Gastroesophageal sphincter (tissue), 4 donors: ENCODE measurements around the gene RPAP3. TPM values are rescaled to one million over a fixed set of nuclear protein-coding genes. Genes with fewer than 3 reads are reported as not detected.
A peak's percentile ranks its signal among the peaks of the same experiment; 100 is the strongest.

Experiments
- ATAC-seq: fragments of 150-250 bp; one replicate; pipeline ENCODE4 v1.9.1; 2016; ENCODE audit warnings: mild to moderate bottlenecking, moderate library complexity
- H3K27ac ChIP-seq, 4 donors: fragments of 200-600 bp; sonication (generic) in 3 of 4; 1 replicate in 3 of 4; 2 replicates in 1 of 4; pipeline ENCODE4 v1.5.1; 2016 to 2019
- H3K27me3 ChIP-seq: fragments of 200-600 bp; sonication (generic); one replicate; pipeline ENCODE4 v1.5.1; 2019
- H3K36me3 ChIP-seq, 2 donors: fragments of 200-600 bp; sonication (generic); one replicate each; pipeline ENCODE4 v1.5.1; 2019; ENCODE audit warnings: control low read depth in 1 of 2
- H3K4me1 ChIP-seq, 3 donors: fragments of 200-600 bp; sonication (generic); 1 replicate in 2 of 3; 2 replicates in 1 of 3; pipeline ENCODE4 v1.5.1; 2016 to 2019; ENCODE audit warnings: control low read depth in 2 of 3
- H3K4me3 ChIP-seq, 2 donors: fragments of 200-600 bp; sonication (generic); one replicate each; pipeline ENCODE4 v1.5.1; 2019; ENCODE audit warnings: mild to moderate bottlenecking in 1 of 2, moderate library complexity in 1 of 2
- H3K9me3 ChIP-seq, 3 donors: fragments of 200-600 bp; sonication (generic); one replicate each; pipeline ENCODE4 v1.5.1; 2017 to 2019; ENCODE audit warnings: control low read depth in 2 of 3
- EP300 ChIP-seq: sonication (generic); formaldehyde crosslinking; IDR thresholded peaks from one replicate; pipeline ENCODE4 v1.6.1; 2017; ENCODE audit warnings: antibody characterized with exemption, mild to moderate bottlenecking
- POLR2A ChIP-seq, 2 donors: fragments of 450-650 bp; IDR thresholded peaks; one replicate each; pipeline ENCODE4 v1.6.1; 2017; ENCODE audit warnings: antibody characterized with exemption in 2 of 2, mild to moderate bottlenecking in 2 of 2, moderate library complexity in 1 of 2
- POLR2AphosphoS5 ChIP-seq: sonication (generic); formaldehyde crosslinking; IDR thresholded peaks from one replicate; pipeline ENCODE4 v1.6.1; 2017; ENCODE audit warnings: antibody characterized with exemption
- WGBS, 2 donors: methylation state at CpG; one replicate each; pipeline ENCODE4 v1.1.5; 2018; ENCODE audit warnings: low coverage in 1 of 2; 5-methylcytosine and 5-hydroxymethylcytosine counted together
- total RNA-seq, 4 donors: library from RNA; depleted of rRNA; stranded (reverse); fragments of >200 nt; gene quantifications; one replicate each; pipeline ENCODE4 v1.1.0, GENCODE V29; 2016
- TF ChIP-seq, protein P1 (sequence below), 4 experiments: fragments of 200-600 bp in 2 of 4; fragments of 450-650 bp in 2 of 4; sonication (generic) in 1 of 4; IDR thresholded peaks; one replicate each; pipeline ENCODE4 v1.5.1; 2017 to 2019; ENCODE audit warnings: antibody characterized with exemption in 4 of 4, mild to moderate bottlenecking in 2 of 4, moderate library complexity in 2 of 4

The RPAP3 gene
- total RNA-seq, 4 donors from 2014 or later, result 17.0 to 20.0 (median 18.8) TPM

DNA sequence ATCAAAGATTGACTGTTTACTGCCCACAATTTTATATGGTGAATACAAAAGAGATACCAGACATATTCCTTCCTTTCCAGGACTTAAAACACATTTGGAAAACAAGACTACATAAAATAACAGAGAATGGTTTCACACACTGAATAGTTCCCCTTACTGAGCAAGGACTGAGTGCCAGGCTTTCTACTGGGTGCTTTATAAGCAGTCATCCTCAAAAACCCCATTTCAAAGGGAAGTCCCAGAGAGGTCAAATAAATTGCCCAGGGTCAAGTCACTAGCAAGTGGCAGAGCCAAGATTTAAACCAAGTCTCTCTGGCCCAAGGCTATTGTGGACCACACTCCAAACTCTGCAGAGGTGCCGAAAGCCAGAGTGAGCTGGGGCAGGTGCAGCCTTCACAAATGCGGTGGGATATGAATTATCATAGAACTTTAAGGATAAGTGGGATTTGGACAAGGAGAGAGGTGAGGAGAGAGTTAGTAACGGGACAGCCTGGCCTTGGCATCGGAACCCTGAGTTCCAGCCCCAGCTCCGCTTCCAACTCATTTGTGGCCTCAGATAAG lies 9.1 kb upstream of the RPAP3 start:
- Histone ChIP-seq H3K4me1 (peaks cover 8 to 54% (median 32%) of the 10 kb centered on the region in 3 donors), H3K9me3 (no peaks in the 10 kb centered on the region), H3K4me3 (peak overlapping the region in 1 of 2 donors; percentile 29)

DNA sequence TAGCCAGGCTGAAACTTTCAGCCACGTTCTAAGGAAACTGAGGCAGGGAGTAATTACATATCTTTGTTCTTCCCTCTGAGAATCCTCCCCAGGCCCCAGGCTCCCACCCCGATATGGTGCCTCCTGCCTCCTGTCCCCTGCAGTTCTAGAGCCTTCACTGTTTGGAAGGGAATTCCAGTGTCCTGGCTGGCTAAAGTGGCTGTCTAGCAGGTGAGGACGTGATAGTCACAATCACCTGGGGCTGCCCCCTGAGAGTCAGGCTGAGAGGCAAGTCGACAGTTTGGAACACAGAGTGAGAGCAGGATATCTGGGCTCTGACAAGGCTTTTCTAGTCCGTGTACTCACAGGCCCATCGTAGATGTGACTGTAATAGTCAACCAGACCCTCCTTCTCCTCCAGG lies 6.3 kb upstream of the RPAP3 start:
- H3K27ac ChIP-seq, result no peak overlapping the region
- H3K27me3 ChIP-seq, result no peaks in the 10 kb centered on the region
- TF ChIP-seq EP300 (no peak), POLR2AphosphoS5 (no peak), POLR2A (IDR thresholded peaks at IDR 0.05) (no peak)
- TF ChIP-seq, protein P1, sequence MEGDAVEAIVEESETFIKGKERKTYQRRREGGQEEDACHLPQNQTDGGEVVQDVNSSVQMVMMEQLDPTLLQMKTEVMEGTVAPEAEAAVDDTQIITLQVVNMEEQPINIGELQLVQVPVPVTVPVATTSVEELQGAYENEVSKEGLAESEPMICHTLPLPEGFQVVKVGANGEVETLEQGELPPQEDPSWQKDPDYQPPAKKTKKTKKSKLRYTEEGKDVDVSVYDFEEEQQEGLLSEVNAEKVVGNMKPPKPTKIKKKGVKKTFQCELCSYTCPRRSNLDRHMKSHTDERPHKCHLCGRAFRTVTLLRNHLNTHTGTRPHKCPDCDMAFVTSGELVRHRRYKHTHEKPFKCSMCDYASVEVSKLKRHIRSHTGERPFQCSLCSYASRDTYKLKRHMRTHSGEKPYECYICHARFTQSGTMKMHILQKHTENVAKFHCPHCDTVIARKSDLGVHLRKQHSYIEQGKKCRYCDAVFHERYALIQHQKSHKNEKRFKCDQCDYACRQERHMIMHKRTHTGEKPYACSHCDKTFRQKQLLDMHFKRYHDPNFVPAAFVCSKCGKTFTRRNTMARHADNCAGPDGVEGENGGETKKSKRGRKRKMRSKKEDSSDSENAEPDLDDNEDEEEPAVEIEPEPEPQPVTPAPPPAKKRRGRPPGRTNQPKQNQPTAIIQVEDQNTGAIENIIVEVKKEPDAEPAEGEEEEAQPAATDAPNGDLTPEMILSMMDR (IDR thresholded peaks at IDR 0.05), result no peak
- no peaks in the 10 kb centered on the region for H3K9me3 ChIP-seq
- H3K4me1 ChIP-seq, result peaks cover 3 to 35% (median 22%) of the 10 kb centered on the region in 3 donors
- no peak overlapping the region for H3K4me3 ChIP-seq
- no peak for ATAC-seq
- no peaks in the 10 kb centered on the region for H3K36me3 ChIP-seq
- 83% methylated on average over 3 of the region's 6 CpGs; no CpG with 5 or more reads in 1 of the 2 donors for WGBS, 2 donors

More for the DNA sequence above, 9.1 kb upstream of the RPAP3 start:
- WGBS, 2 donors, result 8 to 41% methylated on average over 3 to 5 of the region's 5 CpGs
- no peaks in the 10 kb centered on the region for H3K27me3 ChIP-seq
- no peaks in the 10 kb centered on the region for H3K36me3 ChIP-seq
- no peak for TF ChIP-seq POLR2AphosphoS5
- TF ChIP-seq, protein P1 (IDR thresholded peaks at IDR 0.05), result no peak
- no peak for TF ChIP-seq EP300
- no peak for TF ChIP-seq POLR2A (IDR thresholded peaks at IDR 0.05)
- peak overlapping the region in 3 of 4 donors; percentile 84 to 86 (median 84) for H3K27ac ChIP-seq
- no peak for ATAC-seq

DNA sequence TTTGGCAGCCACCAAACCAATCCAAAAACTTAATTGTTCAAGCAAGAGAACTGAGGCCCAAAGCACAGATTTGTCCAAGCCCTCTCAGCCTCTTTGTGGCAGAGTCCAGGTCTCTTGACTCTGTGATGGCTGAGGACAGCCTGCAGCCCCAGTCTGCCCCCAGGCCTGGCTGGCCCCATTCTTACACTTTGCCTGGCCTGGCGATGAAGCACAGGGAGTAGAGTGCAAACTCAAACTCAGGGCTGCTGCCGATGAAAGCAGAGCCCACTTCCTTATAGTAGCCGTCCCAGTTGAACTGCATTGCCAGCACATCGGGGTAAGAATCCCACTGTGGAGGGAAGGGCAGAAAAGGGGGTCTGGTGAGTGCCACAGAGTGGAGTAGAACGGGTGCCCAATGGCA lies 5.6 kb upstream of the RPAP3 start:
- Histone ChIP-seq H3K4me1 (peaks cover 0 to 35% (median 14%) of the 10 kb centered on the region in 3 donors), H3K27ac (no peak overlapping the region), H3K27me3 (no peaks in the 10 kb centered on the region), H3K9me3 (no peaks in the 10 kb centered on the region), H3K36me3 (no peaks in the 10 kb centered on the region), H3K4me3 (no peak overlapping the region)
- ATAC-seq, result no peak
- TF ChIP-seq POLR2A (IDR thresholded peaks at IDR 0.05), result no peak
- 100% methylated on average over 1 of the region's 5 CpGs for WGBS, 2 donors

DNA sequence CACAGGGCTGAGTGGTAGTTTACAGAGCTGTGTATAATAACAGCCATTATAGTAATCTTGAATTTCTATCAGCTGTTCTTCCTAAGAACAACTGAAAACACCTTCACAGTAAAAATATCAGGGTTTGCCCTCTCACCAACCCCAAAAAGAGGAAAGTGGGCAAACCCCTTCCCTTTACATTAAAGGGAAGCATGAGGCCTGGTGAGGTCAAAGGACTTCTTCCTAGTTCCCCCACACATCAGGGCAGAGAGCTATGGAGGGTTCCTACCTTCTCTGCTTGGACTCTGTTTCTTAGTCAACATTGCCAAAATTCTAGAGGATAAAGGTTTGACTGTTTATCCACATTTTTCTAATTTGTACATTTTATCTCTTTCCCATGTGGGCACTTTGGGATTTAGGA lies 4.4 kb upstream of the RPAP3 start:
- Histone ChIP-seq H3K4me3 (no peak overlapping the region), H3K9me3 (no peaks in the 10 kb centered on the region), H3K27me3 (no peaks in the 10 kb centered on the region), H3K36me3 (no peaks in the 10 kb centered on the region), H3K4me1 (peaks cover 0 to 26% (median 5%) of the 10 kb centered on the region in 3 donors), H3K27ac (no peak overlapping the region)
- no peak for ATAC-seq
- TF ChIP-seq POLR2AphosphoS5, result no peak
- no peak for TF ChIP-seq POLR2A (IDR thresholded peaks at IDR 0.05)
- TF ChIP-seq, protein P1 (IDR thresholded peaks at IDR 0.05), result no peak
- no peak for TF ChIP-seq EP300

DNA sequence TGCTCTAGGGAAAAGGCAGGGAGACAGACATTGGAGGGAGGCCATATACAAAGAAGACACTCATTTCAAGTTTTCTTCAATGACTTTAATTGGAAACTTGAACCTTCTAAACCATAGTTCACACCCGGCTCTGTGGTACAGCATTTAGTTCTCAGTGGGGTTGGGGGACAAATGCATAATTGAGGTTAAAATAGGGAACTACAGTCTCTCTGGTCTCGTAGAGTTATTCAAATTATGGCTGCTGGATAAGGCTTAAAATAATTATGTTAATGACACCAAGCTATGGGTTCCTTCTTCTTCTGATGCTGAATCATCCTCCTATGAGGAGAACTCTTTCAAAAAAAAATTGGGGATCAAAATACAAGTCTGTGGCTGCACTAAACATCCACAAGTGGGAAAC lies 3.8 kb upstream of the RPAP3 start:
- peaks cover 0 to 26% (median 0%) of the 10 kb centered on the region in 3 donors for H3K4me1 ChIP-seq
- H3K27ac ChIP-seq, result no peak overlapping the region
- no peaks in the 10 kb centered on the region for H3K36me3 ChIP-seq
- H3K4me3 ChIP-seq, result no peak overlapping the region
- no peaks in the 10 kb centered on the region for H3K9me3 ChIP-seq
- H3K27me3 ChIP-seq, result no peaks in the 10 kb centered on the region
- no peak for ATAC-seq
- WGBS, 2 donors, result 83 to 100% methylated on average over 1 to 2 of the region's 2 CpGs
- TF ChIP-seq, protein P1 (IDR thresholded peaks at IDR 0.05), result no peak
- TF ChIP-seq POLR2A (IDR thresholded peaks at IDR 0.05) (no peak), POLR2AphosphoS5 (no peak), EP300 (no peak)
